ENCODE results near the gene PLA2G2A.

- TF ChIP-seq CTCF (IDR thresholded peaks at IDR 0.05; ENCODE audit: low read length) (no peak), EZH2 (IDR thresholded peaks at IDR 0.05; ENCODE audit: borderline replicate concordance, low read length) (no peak)
Observed at GRCh38 chr1:20009212-20009611, 29.8 kb upstream of the PLA2G2A start.

Measured in OCI-LY1 (cell line).